ENCODE results near the gene NFATC2. TPM values are rescaled to one million over a fixed set of nuclear protein-coding genes. Genes with fewer than 3 reads are reported as not detected.
"Not testable (repeated sequence)": the region's sequence is repeated elsewhere in the genome, so short reads cannot be mapped to it uniquely, and the experiment has no call there.

Gene NFATC2
- total RNA-seq, 2 experiments from 2014 or later = 32.5 to 33.2 TPM

DNA sequence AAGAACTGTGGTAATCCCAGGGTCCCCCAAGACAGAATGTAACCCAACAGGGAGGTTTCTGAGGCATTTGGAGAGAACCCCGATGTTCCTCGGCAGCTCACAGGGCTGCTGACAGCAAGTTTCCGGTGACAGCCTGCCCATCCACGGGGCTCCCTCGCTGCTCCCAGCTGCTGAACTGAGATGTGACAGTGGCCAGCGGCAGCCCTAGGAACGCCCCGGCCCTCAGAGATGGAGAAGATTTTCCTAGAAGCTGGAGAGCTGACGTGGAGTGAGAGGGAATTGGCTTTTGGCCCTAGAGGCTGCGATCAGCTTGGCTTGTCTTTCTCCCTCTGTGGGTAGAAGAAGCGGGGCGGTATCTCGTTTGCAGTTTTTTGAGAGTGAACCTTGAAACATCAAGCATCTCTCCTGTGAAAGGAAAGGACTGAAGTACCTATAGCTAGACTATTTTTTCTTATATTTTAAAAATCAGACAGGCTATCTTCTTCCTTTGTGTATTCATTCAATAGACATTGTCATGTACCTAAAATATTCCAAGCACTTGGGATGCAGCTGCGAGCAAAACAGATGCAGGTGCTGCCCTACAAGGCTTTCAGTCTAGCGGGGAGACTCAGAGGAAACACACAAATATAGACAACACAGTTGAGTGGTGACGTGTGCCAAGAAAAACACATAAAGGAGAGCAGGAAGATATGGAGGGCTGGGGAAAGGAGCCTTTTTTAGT, 28.4 kb upstream of the NFATC2 start:
- no peak overlapping the region for H3K27ac Mint-ChIP-seq

DNA sequence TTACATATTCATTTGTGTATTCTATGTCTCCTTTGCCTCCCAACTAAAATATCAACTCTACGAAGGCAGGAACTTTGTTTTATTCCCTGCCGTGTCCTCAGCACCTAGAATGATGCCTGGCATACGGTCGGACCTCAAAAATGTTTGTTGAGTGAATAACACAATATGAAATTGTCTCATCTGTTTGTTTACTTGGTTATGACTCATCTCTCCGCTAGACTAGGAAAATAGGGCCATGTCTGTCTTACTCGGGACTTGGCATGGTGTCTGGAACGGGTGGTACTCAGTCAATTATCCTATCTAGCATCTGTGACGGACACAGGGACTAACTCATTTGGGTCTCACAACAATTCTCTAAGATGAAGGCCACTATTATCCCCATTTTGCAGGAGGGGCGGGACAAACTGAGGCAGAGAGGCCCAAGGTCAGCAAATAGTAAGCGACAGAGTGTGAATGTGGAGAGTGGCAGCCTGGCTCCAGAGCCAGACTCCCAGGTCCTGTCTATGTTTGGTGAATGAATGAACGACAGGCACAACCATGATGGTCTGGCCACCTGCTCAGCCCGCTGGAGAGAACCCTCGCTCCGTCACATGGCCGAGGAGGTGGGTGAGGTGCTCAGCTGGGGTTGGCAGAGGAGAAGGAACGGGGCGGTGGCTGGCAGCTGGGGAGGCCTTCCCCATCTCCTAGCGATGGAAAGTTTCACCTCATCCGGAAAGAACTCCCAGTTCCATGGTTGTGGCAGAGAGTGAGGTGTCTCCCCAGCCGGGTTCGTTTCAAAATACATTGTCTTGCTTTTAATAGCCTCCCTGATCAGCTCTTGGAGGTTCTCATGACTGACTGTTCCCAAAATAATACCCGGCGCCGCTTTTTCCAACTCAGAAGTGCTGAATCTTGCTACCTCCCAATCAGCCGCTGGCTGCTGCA, 27.6 kb upstream of the NFATC2 start:
- H3K27me3 ChIP-seq (ENCODE audit: control insufficient read depth in 1 of 2, insufficient read depth in 2 of 2, low read length in 2 of 2) = peaks cover 0 to 5% of the 10 kb centered on the region in 2 experiments
- no peaks in the 10 kb centered on the region for H3K36me3 ChIP-seq (ENCODE audit: insufficient read depth, low read length)
- H3K4me3 ChIP-seq (ENCODE audit: low read length) = no peak overlapping the region
- DNase-seq (no peak), ATAC-seq (ENCODE audit: poor library complexity) (no peak)
- ChIA-PET CTCF (interaction anchor here (0.5 kb wide), 1 partner anchor 45 kb away, joined by 3 read pairs; no protein-coding TSS in a partner anchor), POLR2A (no interaction called here)
- TF ChIP-seq, protein P1, sequence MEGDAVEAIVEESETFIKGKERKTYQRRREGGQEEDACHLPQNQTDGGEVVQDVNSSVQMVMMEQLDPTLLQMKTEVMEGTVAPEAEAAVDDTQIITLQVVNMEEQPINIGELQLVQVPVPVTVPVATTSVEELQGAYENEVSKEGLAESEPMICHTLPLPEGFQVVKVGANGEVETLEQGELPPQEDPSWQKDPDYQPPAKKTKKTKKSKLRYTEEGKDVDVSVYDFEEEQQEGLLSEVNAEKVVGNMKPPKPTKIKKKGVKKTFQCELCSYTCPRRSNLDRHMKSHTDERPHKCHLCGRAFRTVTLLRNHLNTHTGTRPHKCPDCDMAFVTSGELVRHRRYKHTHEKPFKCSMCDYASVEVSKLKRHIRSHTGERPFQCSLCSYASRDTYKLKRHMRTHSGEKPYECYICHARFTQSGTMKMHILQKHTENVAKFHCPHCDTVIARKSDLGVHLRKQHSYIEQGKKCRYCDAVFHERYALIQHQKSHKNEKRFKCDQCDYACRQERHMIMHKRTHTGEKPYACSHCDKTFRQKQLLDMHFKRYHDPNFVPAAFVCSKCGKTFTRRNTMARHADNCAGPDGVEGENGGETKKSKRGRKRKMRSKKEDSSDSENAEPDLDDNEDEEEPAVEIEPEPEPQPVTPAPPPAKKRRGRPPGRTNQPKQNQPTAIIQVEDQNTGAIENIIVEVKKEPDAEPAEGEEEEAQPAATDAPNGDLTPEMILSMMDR (IDR thresholded peaks at IDR 0.05) = no peak
- H3K4me3 Mint-ChIP-seq = no peak overlapping the region
- no peak overlapping the region for H3K27ac Mint-ChIP-seq
- H3K27me3 Mint-ChIP-seq = peaks cover 7% of the 10 kb centered on the region
- peaks cover 4% of the 10 kb centered on the region for H3K9me3 Mint-ChIP-seq
- H3K36me3 Mint-ChIP-seq (ENCODE audit: low read depth) = no peaks in the 10 kb centered on the region
- intact Hi-C loops (cut with DNase I, micrococcal nuclease) = no loop called here
- no peaks in the 10 kb centered on the region for H3K4me1 ChIP-seq (ENCODE audit: insufficient read depth, low read length)
- H3K27ac ChIP-seq (ENCODE audit: low read depth in 1 of 2, low read length in 2 of 2) = no peak overlapping the region
- peaks cover 0 to 5% of the 10 kb centered on the region in 2 experiments for H3K9me3 ChIP-seq (ENCODE audit: control insufficient read depth in 1 of 2, insufficient read depth in 1 of 2, low read length in 2 of 2)
- H3K4me1 Mint-ChIP-seq (ENCODE audit: low read depth) = no peaks in the 10 kb centered on the region

More for the DNA sequence above, 28.4 kb upstream of the NFATC2 start:
- Mint-ChIP-seq H3K27me3 (peaks cover 7% of the 10 kb centered on the region), H3K9me3 (peaks cover 4% of the 10 kb centered on the region), H3K36me3 (ENCODE audit: low read depth) (no peaks in the 10 kb centered on the region), H3K4me1 (ENCODE audit: low read depth) (no peaks in the 10 kb centered on the region), H3K4me3 (no peak overlapping the region)
- POLR2A ChIA-PET = no interaction called here
- ATAC-seq (ENCODE audit: poor library complexity) = no peak
- no peak for DNase-seq
- TF ChIP-seq, protein P1 (IDR thresholded peaks at IDR 0.05) = no peak
- Histone ChIP-seq H3K36me3 (ENCODE audit: insufficient read depth, low read length) (no peaks in the 10 kb centered on the region), H3K4me3 (ENCODE audit: low read length) (no peak overlapping the region), H3K27me3 (ENCODE audit: control insufficient read depth in 1 of 2, insufficient read depth in 2 of 2, low read length in 2 of 2) (peaks cover 0 to 3% of the 10 kb centered on the region in 2 experiments), H3K9me3 (ENCODE audit: control insufficient read depth in 1 of 2, insufficient read depth in 1 of 2, low read length in 2 of 2) (peaks cover 0 to 5% of the 10 kb centered on the region in 2 experiments), H3K4me1 (ENCODE audit: insufficient read depth, low read length) (no peaks in the 10 kb centered on the region), H3K27ac (ENCODE audit: low read depth in 1 of 2, low read length in 2 of 2) (no peak overlapping the region)
- intact Hi-C loops (cut with DNase I, micrococcal nuclease) = no loop called here
- CTCF ChIA-PET = interaction anchor here (0.5 kb wide), 1 partner anchor 45 kb away, joined by 3 read pairs; no protein-coding TSS in a partner anchor

DNA sequence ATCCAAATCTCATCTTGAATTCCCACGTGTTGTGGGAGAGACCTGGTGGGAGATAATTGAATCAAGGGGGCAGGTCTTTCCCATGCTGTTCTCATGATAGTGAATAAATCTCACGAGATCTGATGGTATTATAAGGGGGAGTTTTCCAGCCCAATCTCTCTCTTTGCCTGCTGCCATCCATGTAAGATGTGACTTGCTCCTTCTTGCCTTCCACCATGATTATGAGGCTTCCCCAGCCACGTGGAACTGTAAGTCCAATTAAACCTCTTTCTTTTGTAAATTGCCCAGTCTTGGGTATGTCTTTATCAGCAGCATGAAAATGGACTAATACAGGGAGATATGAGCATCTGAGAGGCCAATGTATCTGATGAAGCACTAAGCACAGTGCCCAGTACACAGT, 26.0 kb upstream of the NFATC2 start:
- DNase-seq; H3K4me1 Mint-ChIP-seq (ENCODE audit: low read depth); H3K27ac ChIP-seq (ENCODE audit: low read depth in 1 of 2, low read length in 2 of 2); H3K9me3 ChIP-seq (ENCODE audit: control insufficient read depth in 1 of 2, insufficient read depth in 1 of 2, low read length in 2 of 2); H3K9me3 Mint-ChIP-seq; intact Hi-C loops (cut with DNase I, micrococcal nuclease); POLR2A ChIA-PET; CTCF ChIA-PET; H3K36me3 Mint-ChIP-seq (ENCODE audit: low read depth); H3K27me3 ChIP-seq (ENCODE audit: control insufficient read depth in 1 of 2, insufficient read depth in 2 of 2, low read length in 2 of 2); H3K4me1 ChIP-seq (ENCODE audit: insufficient read depth, low read length); H3K4me3 ChIP-seq (ENCODE audit: low read length); H3K27ac Mint-ChIP-seq; H3K4me3 Mint-ChIP-seq; H3K36me3 ChIP-seq (ENCODE audit: insufficient read depth, low read length); ATAC-seq (ENCODE audit: poor library complexity): not testable (repeated sequence)
- peaks cover 17% of the 10 kb centered on the region for H3K27me3 Mint-ChIP-seq
